Omental fat pad (tissue), 4 donors: ENCODE results near the gene ATG4D. TPM values are rescaled to one million over a fixed set of nuclear protein-coding genes. Genes with fewer than 3 reads are reported as not detected.
"Not testable (repeated sequence)": the region's sequence is repeated elsewhere in the genome, so short reads cannot be mapped to it uniquely, and the experiment has no call there.

ENCODE experiments used
- ATAC-seq: fragments of 150-250 bp; one replicate; pipeline ENCODE4 v1.9.1; 2016; ENCODE audit warnings: mild to moderate bottlenecking, moderate library complexity; ENCODE audit not compliant: low FRiP score
- DNase-seq: peaks from one replicate; pipeline ENCODE4 v3.0.0-alpha.2; 2019; ENCODE audit warnings: low spot score
- CTCF ChIP-seq, 3 donors: fragments of 450-650 bp; IDR thresholded peaks; one replicate each; pipeline ENCODE4 v1.5.1; 2016 to 2017; ENCODE audit warnings: antibody characterized with exemption in 3 of 3, mild to moderate bottlenecking in 3 of 3, moderate library complexity in 2 of 3
- total RNA-seq, 4 donors: library from RNA; depleted of rRNA; stranded (reverse); fragments of >200 nt; gene quantifications; one replicate each; pipeline ENCODE4 v1.1.0, GENCODE V29; 2016

The ATG4D gene
- total RNA-seq, 4 donors from 2014 or later, result 12.9 to 16.6 (median 15.4) TPM

- ATAC-seq (peak; percentile 74), DNase-seq (no peak)
- TF ChIP-seq CTCF (IDR thresholded peaks at IDR 0.05), result no peak
Measured at GRCh38 chr19:10533646-10534386, 9.9 kb upstream of the ATG4D start.

GRCh38 chr19:10535613-10536012 is 8.1 kb upstream of the ATG4D start:
- TF ChIP-seq CTCF (IDR thresholded peaks at IDR 0.05), result no peak
- DNase-seq (no peak), ATAC-seq (no peak)

GRCh38 chr19:10537668-10538067 is 6.0 kb upstream of the ATG4D start:
- ATAC-seq (no peak), DNase-seq (no peak)
- no peak for TF ChIP-seq CTCF (IDR thresholded peaks at IDR 0.05)

- no peak for TF ChIP-seq CTCF (IDR thresholded peaks at IDR 0.05)
Measured at GRCh38 chr19:10538204-10538983, 5.3 kb upstream of the ATG4D start.

GRCh38 chr19:10539016-10539415 is 4.7 kb upstream of the ATG4D start:
- ATAC-seq, DNase-seq: not testable (repeated sequence)

More at GRCh38 chr19:10538204-10538983, 5.3 kb upstream of the ATG4D start:
- ATAC-seq (no peak), DNase-seq (no peak)

GRCh38 chr19:10543059-10543419 is 665 bp upstream of the ATG4D start:
- ATAC-seq (no peak), DNase-seq (no peak)
- TF ChIP-seq CTCF (IDR thresholded peaks at IDR 0.05), result no peak

- DNase-seq, result no peak
- TF ChIP-seq CTCF (IDR thresholded peaks at IDR 0.05), result no peak
- ATAC-seq, result peak; percentile 35
Measured at GRCh38 chr19:10544242-10544752, 593 bp downstream of the ATG4D start.
